NCI-H1092 treated with DMSO at 0.1 percent for 48 hours (cell line): ENCODE data around the gene DEFB131B.
"Not testable (repeated sequence)": the region's sequence is repeated elsewhere in the genome, so short reads cannot be mapped to it uniquely, and the experiment has no call there.

Experiments
- DNase-seq: peaks from one replicate; lab custom pipeline; 2025; lab: John Stamatoyannopoulos, UW

The DEFB131B gene

GRCh38 chr11:71911321-71911985 lies 33.2 kb downstream of the DEFB131B start:
- not testable (repeated sequence) for DNase-seq

GRCh38 chr11:71911986-71912340 lies 33.7 kb downstream of the DEFB131B start:
- DNase-seq, result not testable (repeated sequence)

GRCh38 chr11:71913756-71914526 lies 35.7 kb downstream of the DEFB131B start:
- DNase-seq, result no peak

GRCh38 chr11:71914617-71915189 lies 36.5 kb downstream of the DEFB131B start:
- DNase-seq, result no peak

GRCh38 chr11:71917646-71918140 lies 39.4 kb downstream of the DEFB131B start:
- DNase-seq, result no peak

- peak; percentile 99 for DNase-seq
Measured at GRCh38 chr11:71927820-71928736, 49.8 kb downstream of the DEFB131B start, which contains the start of gene XNDC1N. Gene XNDC1N (minus strand): TSS chr11:71928594. CDS start chr11:71923353, 5,241 bp downstream.

- DNase-seq, result peak; percentile 99
Measured at GRCh38 chr11:71928737-71929443, 50.6 kb downstream of the DEFB131B start, which contains the start of gene RNF121. Gene RNF121 (plus strand): TSS chr11:71929046. CDS start chr11:71929062, 16 bp downstream.

- DNase-seq, result no peak
Measured at GRCh38 chr11:71929491-71929890, 51.2 kb downstream of the DEFB131B start.

- no peak for DNase-seq
Measured at GRCh38 chr11:71930556-71931244, 52.4 kb downstream of the DEFB131B start.

GRCh38 chr11:71931245-71931602 lies 53.0 kb downstream of the DEFB131B start:
- DNase-seq, result no peak

- no peak for DNase-seq
Measured at GRCh38 chr11:71933141-71933933, 55.1 kb downstream of the DEFB131B start.
